Liver (tissue), 9 donors: ENCODE results near the gene FUCA1. TPM values are rescaled to one million over a fixed set of nuclear protein-coding genes. Genes with fewer than 3 reads are reported as not detected.

Experiments
- DNase-seq: peaks from one replicate; pipeline ENCODE4 v3.0.0-alpha.2; 2017; ENCODE audit warnings: low spot score
- H3K27ac ChIP-seq, 2 donors: one replicate each; pipeline ENCODE4 v1.7.0; 2013; ENCODE audit warnings: inconsistent platforms in 2 of 2, low read length in 2 of 2, control low read depth in 1 of 2, low read depth in 1 of 2, mild to moderate bottlenecking in 1 of 2
- H3K27me3 ChIP-seq, 4 donors: one replicate each; pipeline versions ENCODE4 v1.6.1 to v1.7.0; 2013; ENCODE audit warnings: low read length in 3 of 4, inconsistent platforms in 1 of 4, mild to moderate bottlenecking in 1 of 4, moderate library complexity in 1 of 4; ENCODE audit not compliant: control insufficient read depth in 4 of 4, insufficient read depth in 4 of 4
- H3K36me3 ChIP-seq, 4 donors: one replicate each; pipeline versions ENCODE4 v1.6.1 to v1.7.0; 2013; ENCODE audit warnings: low read length in 3 of 4, mild to moderate bottlenecking in 3 of 4, low read depth in 1 of 4, moderate library complexity in 1 of 4; ENCODE audit not compliant: control insufficient read depth in 4 of 4, insufficient read depth in 3 of 4
- H3K4me1 ChIP-seq, 4 donors: one replicate each; pipeline versions ENCODE4 v1.6.1 to v1.7.0; 2013; ENCODE audit warnings: low read length in 3 of 4, mild to moderate bottlenecking in 3 of 4, moderate library complexity in 1 of 4; ENCODE audit not compliant: control insufficient read depth in 4 of 4, insufficient read depth in 4 of 4
- H3K4me3 ChIP-seq, 3 donors: one replicate each; pipeline versions ENCODE4 v1.6.1 to v1.7.0; 2013; ENCODE audit warnings: low read length in 3 of 3, control low read depth in 1 of 3, low read depth in 1 of 3, mild to moderate bottlenecking in 1 of 3
- H3K9ac ChIP-seq, 2 donors: one replicate each; pipeline ENCODE4 v1.7.0; 2013; ENCODE audit warnings: low read length in 2 of 2, mild to moderate bottlenecking in 2 of 2, moderate library complexity in 2 of 2, control low read depth in 1 of 2, low read depth in 1 of 2
- H3K9me3 ChIP-seq, 4 donors: one replicate each; pipeline versions ENCODE4 v1.6.1 to v1.7.0; 2013; ENCODE audit warnings: low read length in 3 of 4; ENCODE audit not compliant: control insufficient read depth in 4 of 4
- EGR1 ChIP-seq, 2 donors: IDR thresholded peaks; 2 replicates each; pipeline ENCODE4 v1.6.1; 2016 to 2018; ENCODE audit warnings: antibody characterized with exemption in 2 of 2, low read depth in 2 of 2
- FOXA1 ChIP-seq: IDR thresholded peaks from 2 replicates; pipeline ENCODE4 v1.6.1; 2016; ENCODE audit warnings: antibody characterized with exemption
- FOXA2 ChIP-seq: IDR thresholded peaks from 2 replicates; pipeline ENCODE4 v1.6.1; 2016; ENCODE audit warnings: antibody characterized with exemption
- GABPA ChIP-seq, 2 donors: IDR thresholded peaks in 1 of 2; conservative IDR thresholded peaks in 1 of 2; 2 replicates each; pipeline ENCODE4 v1.6.1; 2016; ENCODE audit warnings: antibody characterized with exemption in 2 of 2, mild to moderate bottlenecking in 1 of 2, moderate library complexity in 1 of 2
- HNF4A ChIP-seq, 2 donors: conservative IDR thresholded peaks; 2 replicates each; pipeline ENCODE4 v1.6.1; 2016; ENCODE audit warnings: antibody characterized with exemption in 2 of 2, mild to moderate bottlenecking in 2 of 2
- HNF4G ChIP-seq: IDR thresholded peaks from 2 replicates; pipeline ENCODE4 v1.6.1; 2016; ENCODE audit warnings: antibody characterized with exemption
- JUND ChIP-seq, 2 donors: IDR thresholded peaks; 2 replicates each; pipeline ENCODE4 v1.6.1; 2016; ENCODE audit warnings: antibody characterized with exemption in 2 of 2
- NR2F2 ChIP-seq: IDR thresholded peaks from 2 replicates; pipeline ENCODE4 v1.6.1; 2016; ENCODE audit warnings: antibody characterized with exemption
- RAD21 ChIP-seq, 2 donors: IDR thresholded peaks; 2 replicates each; pipeline ENCODE4 v1.6.1; 2016; ENCODE audit warnings: antibody characterized with exemption in 2 of 2, mild to moderate bottlenecking in 2 of 2
- RXRA ChIP-seq, 2 donors: IDR thresholded peaks; 2 replicates each; pipeline ENCODE4 v1.6.1; 2017 to 2018; ENCODE audit warnings: antibody characterized with exemption in 2 of 2, mild to moderate bottlenecking in 1 of 2
- SP1 ChIP-seq: IDR thresholded peaks from 2 replicates; pipeline ENCODE4 v1.6.1; 2018; ENCODE audit warnings: antibody characterized with exemption, mild to moderate bottlenecking
- TAF1 ChIP-seq: conservative IDR thresholded peaks from 2 replicates; pipeline ENCODE4 v1.6.1; 2016; ENCODE audit warnings: antibody characterized with exemption, mild to moderate bottlenecking
- WGBS: extraction: QIAGEN DNeasy Blood & Tissue Kit; methylation state at CpG from one replicate; pipeline ENCODE4 v1.1.7; 2013; 5-methylcytosine and 5-hydroxymethylcytosine counted together
- polyA plus RNA-seq, 2 donors: library from polyadenylated mRNA; stranded (reverse) in 1 of 2; unstranded in 1 of 2; fragments of 200-250 nt in 1 of 2; fragments of >200 nt in 1 of 2; fragmentation: Nextera tagmentation in 1 of 2; extraction: Ambion mirVana in 1 of 2; gene quantifications; one replicate each; pipeline versions ENCODE4 v1.2.1 to v1.2.3, GENCODE V29; 2013 to 2015
- total RNA-seq, 2 donors: library from RNA; depleted of rRNA; stranded (reverse); fragments of >200 nt; gene quantifications; one replicate each; pipeline ENCODE4 v1.2.3, GENCODE V29; 2014
- TF ChIP-seq, protein P1 (sequence below): IDR thresholded peaks from 2 replicates; pipeline ENCODE4 v1.6.1; 2016; ENCODE audit warnings: antibody characterized with exemption
- TF ChIP-seq, protein P2 (sequence below): IDR thresholded peaks from 2 replicates; pipeline ENCODE4 v1.6.1; 2016; ENCODE audit warnings: antibody characterized with exemption, mild to moderate bottlenecking
- TF ChIP-seq, protein P3 (sequence below): IDR thresholded peaks from 2 replicates; pipeline ENCODE4 v1.6.1; 2016; ENCODE audit warnings: antibody characterized with exemption
- TF ChIP-seq, protein P4 (sequence below): IDR thresholded peaks from 2 replicates; pipeline ENCODE4 v1.6.1; 2016; ENCODE audit warnings: antibody characterized with exemption
- TF ChIP-seq, protein P5 (sequence below): fragments of 150-350 bp; IDR thresholded peaks from 2 replicates; pipeline ENCODE4 v1.5.1; 2017; ENCODE audit warnings: improper control_type of control experiment, low read depth, low read length; ENCODE audit not compliant: missing input control
- donor health status: healthy.
- donor health status: healthy.
- donor health status: healthy.
- donor health status: healthy.
- donor health status: healthy.

The FUCA1 gene
- total and polyA plus RNA-seq, 4 donors, result 33.8 to 58.0 (median 44.7) TPM

DNA sequence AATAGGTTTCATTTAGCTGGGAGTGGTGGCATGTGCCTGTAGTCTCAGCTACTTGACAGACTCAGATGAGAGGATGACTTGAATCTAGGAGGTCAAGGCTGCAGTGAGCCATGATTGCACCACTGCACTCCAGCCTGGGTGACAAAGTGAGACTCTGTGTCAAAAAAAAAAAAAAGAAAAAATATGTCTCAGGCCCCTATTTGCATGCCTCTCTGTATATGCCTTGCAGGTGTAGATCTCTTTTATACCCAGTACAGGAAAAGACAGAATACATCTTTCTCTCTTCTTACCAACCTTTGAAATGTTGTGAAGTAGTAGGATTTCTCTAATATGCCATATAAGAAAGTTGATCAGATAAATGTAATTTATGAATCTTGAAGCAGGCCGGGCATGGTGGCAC, 38.6 kb upstream of the FUCA1 start:
- H3K27me3 ChIP-seq, result peaks cover 0 to 4% (median under 1%) of the 10 kb centered on the region in 4 donors
- no peak overlapping the region for H3K9ac ChIP-seq
- no peak overlapping the region for H3K4me3 ChIP-seq
- H3K4me1 ChIP-seq, result peaks cover 0 to 3% (median 2%) of the 10 kb centered on the region in 4 donors
- TF ChIP-seq NR2F2, result no peak
- TF ChIP-seq HNF4A (conservative IDR thresholded peaks at IDR 0.05), result no peak
- no peak for TF ChIP-seq GABPA (IDR thresholded peaks at IDR 0.05 in 1 of 2, conservative IDR thresholded peaks at IDR 0.05 in 1 of 2)
- TF ChIP-seq FOXA2, result no peak
- TF ChIP-seq, protein P1, sequence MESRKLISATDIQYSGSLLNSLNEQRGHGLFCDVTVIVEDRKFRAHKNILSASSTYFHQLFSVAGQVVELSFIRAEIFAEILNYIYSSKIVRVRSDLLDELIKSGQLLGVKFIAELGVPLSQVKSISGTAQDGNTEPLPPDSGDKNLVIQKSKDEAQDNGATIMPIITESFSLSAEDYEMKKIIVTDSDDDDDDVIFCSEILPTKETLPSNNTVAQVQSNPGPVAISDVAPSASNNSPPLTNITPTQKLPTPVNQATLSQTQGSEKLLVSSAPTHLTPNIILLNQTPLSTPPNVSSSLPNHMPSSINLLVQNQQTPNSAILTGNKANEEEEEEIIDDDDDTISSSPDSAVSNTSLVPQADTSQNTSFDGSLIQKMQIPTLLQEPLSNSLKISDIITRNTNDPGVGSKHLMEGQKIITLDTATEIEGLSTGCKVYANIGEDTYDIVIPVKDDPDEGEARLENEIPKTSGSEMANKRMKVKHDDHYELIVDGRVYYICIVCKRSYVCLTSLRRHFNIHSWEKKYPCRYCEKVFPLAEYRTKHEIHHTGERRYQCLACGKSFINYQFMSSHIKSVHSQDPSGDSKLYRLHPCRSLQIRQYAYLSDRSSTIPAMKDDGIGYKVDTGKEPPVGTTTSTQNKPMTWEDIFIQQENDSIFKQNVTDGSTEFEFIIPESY, result no peak
- no peak for TF ChIP-seq TAF1
- no peak for TF ChIP-seq JUND (IDR thresholded peaks at IDR 0.05)
- no peak for TF ChIP-seq RAD21 (IDR thresholded peaks at IDR 0.05)
- TF ChIP-seq SP1, result no peak
- TF ChIP-seq, protein P2, sequence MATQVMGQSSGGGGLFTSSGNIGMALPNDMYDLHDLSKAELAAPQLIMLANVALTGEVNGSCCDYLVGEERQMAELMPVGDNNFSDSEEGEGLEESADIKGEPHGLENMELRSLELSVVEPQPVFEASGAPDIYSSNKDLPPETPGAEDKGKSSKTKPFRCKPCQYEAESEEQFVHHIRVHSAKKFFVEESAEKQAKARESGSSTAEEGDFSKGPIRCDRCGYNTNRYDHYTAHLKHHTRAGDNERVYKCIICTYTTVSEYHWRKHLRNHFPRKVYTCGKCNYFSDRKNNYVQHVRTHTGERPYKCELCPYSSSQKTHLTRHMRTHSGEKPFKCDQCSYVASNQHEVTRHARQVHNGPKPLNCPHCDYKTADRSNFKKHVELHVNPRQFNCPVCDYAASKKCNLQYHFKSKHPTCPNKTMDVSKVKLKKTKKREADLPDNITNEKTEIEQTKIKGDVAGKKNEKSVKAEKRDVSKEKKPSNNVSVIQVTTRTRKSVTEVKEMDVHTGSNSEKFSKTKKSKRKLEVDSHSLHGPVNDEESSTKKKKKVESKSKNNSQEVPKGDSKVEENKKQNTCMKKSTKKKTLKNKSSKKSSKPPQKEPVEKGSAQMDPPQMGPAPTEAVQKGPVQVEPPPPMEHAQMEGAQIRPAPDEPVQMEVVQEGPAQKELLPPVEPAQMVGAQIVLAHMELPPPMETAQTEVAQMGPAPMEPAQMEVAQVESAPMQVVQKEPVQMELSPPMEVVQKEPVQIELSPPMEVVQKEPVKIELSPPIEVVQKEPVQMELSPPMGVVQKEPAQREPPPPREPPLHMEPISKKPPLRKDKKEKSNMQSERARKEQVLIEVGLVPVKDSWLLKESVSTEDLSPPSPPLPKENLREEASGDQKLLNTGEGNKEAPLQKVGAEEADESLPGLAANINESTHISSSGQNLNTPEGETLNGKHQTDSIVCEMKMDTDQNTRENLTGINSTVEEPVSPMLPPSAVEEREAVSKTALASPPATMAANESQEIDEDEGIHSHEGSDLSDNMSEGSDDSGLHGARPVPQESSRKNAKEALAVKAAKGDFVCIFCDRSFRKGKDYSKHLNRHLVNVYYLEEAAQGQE, result no peak
- TF ChIP-seq, protein P3, sequence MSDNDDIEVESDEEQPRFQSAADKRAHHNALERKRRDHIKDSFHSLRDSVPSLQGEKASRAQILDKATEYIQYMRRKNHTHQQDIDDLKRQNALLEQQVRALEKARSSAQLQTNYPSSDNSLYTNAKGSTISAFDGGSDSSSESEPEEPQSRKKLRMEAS, result no peak
- no peak for TF ChIP-seq FOXA1
- no peak for TF ChIP-seq EGR1 (IDR thresholded peaks at IDR 0.05; ENCODE audit: low read depth in 2 of 2)
- TF ChIP-seq, protein P4, sequence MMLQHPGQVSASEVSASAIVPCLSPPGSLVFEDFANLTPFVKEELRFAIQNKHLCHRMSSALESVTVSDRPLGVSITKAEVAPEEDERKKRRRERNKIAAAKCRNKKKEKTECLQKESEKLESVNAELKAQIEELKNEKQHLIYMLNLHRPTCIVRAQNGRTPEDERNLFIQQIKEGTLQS, result no peak
- no peak for TF ChIP-seq RXRA (IDR thresholded peaks at IDR 0.05)
- TF ChIP-seq, protein P5, sequence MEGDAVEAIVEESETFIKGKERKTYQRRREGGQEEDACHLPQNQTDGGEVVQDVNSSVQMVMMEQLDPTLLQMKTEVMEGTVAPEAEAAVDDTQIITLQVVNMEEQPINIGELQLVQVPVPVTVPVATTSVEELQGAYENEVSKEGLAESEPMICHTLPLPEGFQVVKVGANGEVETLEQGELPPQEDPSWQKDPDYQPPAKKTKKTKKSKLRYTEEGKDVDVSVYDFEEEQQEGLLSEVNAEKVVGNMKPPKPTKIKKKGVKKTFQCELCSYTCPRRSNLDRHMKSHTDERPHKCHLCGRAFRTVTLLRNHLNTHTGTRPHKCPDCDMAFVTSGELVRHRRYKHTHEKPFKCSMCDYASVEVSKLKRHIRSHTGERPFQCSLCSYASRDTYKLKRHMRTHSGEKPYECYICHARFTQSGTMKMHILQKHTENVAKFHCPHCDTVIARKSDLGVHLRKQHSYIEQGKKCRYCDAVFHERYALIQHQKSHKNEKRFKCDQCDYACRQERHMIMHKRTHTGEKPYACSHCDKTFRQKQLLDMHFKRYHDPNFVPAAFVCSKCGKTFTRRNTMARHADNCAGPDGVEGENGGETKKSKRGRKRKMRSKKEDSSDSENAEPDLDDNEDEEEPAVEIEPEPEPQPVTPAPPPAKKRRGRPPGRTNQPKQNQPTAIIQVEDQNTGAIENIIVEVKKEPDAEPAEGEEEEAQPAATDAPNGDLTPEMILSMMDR, result no peak
- H3K36me3 ChIP-seq, result no peaks in the 10 kb centered on the region
- WGBS, result 90% methylated on average over 1 of the region's 1 CpG
- H3K9me3 ChIP-seq, result no peaks in the 10 kb centered on the region
- no peak overlapping the region for H3K27ac ChIP-seq
- no peak for DNase-seq

DNA sequence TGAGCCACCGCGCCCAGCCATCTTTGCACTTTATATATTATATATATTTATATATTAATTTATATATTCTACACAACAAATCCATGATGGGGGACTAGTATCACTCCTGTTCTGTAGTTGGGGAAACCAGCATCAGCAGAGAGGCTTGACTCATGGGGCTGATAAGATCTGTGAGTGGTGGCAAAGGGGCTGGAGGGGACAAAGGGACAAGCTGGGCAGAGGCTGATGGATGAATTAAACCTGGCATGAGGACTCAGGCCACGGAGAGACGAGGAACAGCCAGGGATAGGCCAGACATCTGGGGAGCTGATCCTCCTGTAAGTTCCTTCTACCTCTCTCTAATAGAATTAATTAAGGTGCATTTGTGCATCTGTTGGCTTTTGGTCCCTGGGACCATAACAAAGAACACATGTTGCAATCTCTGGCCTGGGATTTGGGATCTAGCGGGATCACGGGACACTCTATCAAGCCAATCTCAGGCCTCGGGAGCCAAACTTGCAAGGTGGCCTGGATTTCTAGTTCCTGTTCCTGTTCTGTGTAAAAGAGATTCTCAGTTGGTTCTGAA, 37.5 kb upstream of the FUCA1 start:
- no peak overlapping the region for H3K4me3 ChIP-seq
- H3K27ac ChIP-seq, result no peak overlapping the region
- no peaks in the 10 kb centered on the region for H3K9me3 ChIP-seq
- TF ChIP-seq, protein P2, result no peak
- TF ChIP-seq HNF4G, result no peak
- no peak for TF ChIP-seq HNF4A (conservative IDR thresholded peaks at IDR 0.05)
- TF ChIP-seq RXRA (IDR thresholded peaks at IDR 0.05), result no peak
- TF ChIP-seq NR2F2, result no peak
- TF ChIP-seq TAF1, result no peak
- TF ChIP-seq EGR1 (IDR thresholded peaks at IDR 0.05; ENCODE audit: low read depth in 2 of 2), result no peak
- no peak for TF ChIP-seq GABPA (IDR thresholded peaks at IDR 0.05 in 1 of 2, conservative IDR thresholded peaks at IDR 0.05 in 1 of 2)
- TF ChIP-seq, protein P4, result no peak
- peaks cover 0 to 4% (median under 1%) of the 10 kb centered on the region in 4 donors for H3K27me3 ChIP-seq
- 75% methylated on average over 7 of the region's 7 CpGs for WGBS
- H3K9ac ChIP-seq, result no peak overlapping the region
- DNase-seq, result no peak
- H3K4me1 ChIP-seq, result peaks cover 0 to 3% (median 2%) of the 10 kb centered on the region in 4 donors
- no peaks in the 10 kb centered on the region for H3K36me3 ChIP-seq
